ENCODE data around the gene ERAP2. TPM values are rescaled to one million over a fixed set of nuclear protein-coding genes. Genes with fewer than 3 reads are reported as not detected.

Gene ERAP2
- total and polyA plus RNA-seq, 12 donors, result 0.92 to 29.7 (median 5.5) TPM

- H3K4me1 ChIP-seq, result no peaks in the 10 kb centered on the region
- no peak overlapping the region for H3K4me3 ChIP-seq
- no peak for TF ChIP-seq CTCF (IDR thresholded peaks at IDR 0.05)
- H3K27me3 ChIP-seq, result no peaks in the 10 kb centered on the region
- ATAC-seq (no peak), DNase-seq (no peak)
- no peak overlapping the region for H3K27ac ChIP-seq
- intact Hi-C loops (cut with DNase I), result loop anchor here in 8 of 10 donors (2.0 to 10.0 kb wide), 7 partner anchors 68 to 293 kb away; partner anchors contain the start of genes LIX1 (in 5 of the 8) and LNPEP (in 1 of the 8)
- no peaks in the 10 kb centered on the region for H3K9me3 ChIP-seq
- no peaks in the 10 kb centered on the region for H3K36me3 ChIP-seq
These were observed 7.0 kb upstream of the ERAP2 start for GRCh38 chr5:96869372-96869641.

GRCh38 chr5:96870094-96871026 lies 5.9 kb upstream of the ERAP2 start:
- no peak for TF ChIP-seq CTCF (IDR thresholded peaks at IDR 0.05)
- intact Hi-C loops (cut with DNase I), result loop anchor here in 5 of 10 donors (2.0 to 10.0 kb wide), 6 partner anchors 64 to 292 kb away; partner anchors contain the start of gene LNPEP (in 2 of the 5)
- WGBS, 2 donors, result 64% methylated on average over 4 of the region's 4 CpGs
- peaks cover 0 to 2% (median 0%) of the 10 kb centered on the region in 9 donors for H3K4me1 ChIP-seq
- H3K4me3 ChIP-seq, result no peak overlapping the region
- no peaks in the 10 kb centered on the region for H3K36me3 ChIP-seq
- no peaks in the 10 kb centered on the region for H3K9me3 ChIP-seq
- no peak for ATAC-seq
- no peaks in the 10 kb centered on the region for H3K27me3 ChIP-seq
- DNase-seq, result no peak
- no peak overlapping the region for H3K27ac ChIP-seq

DNA sequence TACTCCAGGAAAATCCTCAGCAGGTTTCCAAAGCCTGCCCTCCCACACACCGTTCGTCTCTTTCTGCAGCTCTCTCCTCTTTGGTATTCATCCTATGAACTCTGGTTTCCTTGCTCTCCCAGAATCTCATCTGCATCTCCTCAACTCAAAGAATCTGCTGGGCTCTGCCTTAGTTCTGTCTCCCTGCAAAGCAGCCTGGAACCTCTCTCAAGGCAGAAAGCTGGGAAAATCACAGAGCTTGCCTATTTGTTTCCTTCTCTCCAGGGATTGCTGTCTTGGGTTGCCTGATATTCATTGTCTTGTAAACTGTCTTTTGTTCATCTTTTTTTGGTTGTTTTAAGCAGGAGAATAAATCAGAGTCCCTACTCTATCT lies 5.3 kb upstream of the ERAP2 start:
- ATAC-seq (no peak), DNase-seq (no peak)
- Histone ChIP-seq H3K27me3 (no peaks in the 10 kb centered on the region), H3K9me3 (no peaks in the 10 kb centered on the region), H3K4me1 (peaks cover 0 to 9% (median 3%) of the 10 kb centered on the region in 9 donors), H3K4me3 (no peak overlapping the region), H3K27ac (no peak overlapping the region), H3K36me3 (no peaks in the 10 kb centered on the region)
- 89% methylated on average over 2 of the region's 2 CpGs for WGBS, 2 donors
- intact Hi-C loops (cut with DNase I), result loop anchor here in 5 of 10 donors (2.0 to 10.0 kb wide), 6 partner anchors 64 to 292 kb away; partner anchors contain the start of gene LNPEP (in 2 of the 5)
- no peak for TF ChIP-seq CTCF (IDR thresholded peaks at IDR 0.05)

GRCh38 chr5:96871686-96872085 lies 4.6 kb upstream of the ERAP2 start:
- TF ChIP-seq CTCF (IDR thresholded peaks at IDR 0.05), result no peak
- Histone ChIP-seq H3K9me3 (no peaks in the 10 kb centered on the region), H3K27ac (no peak overlapping the region), H3K27me3 (no peaks in the 10 kb centered on the region), H3K4me1 (peaks cover 0 to 9% (median 3%) of the 10 kb centered on the region in 9 donors), H3K4me3 (no peak overlapping the region), H3K36me3 (no peaks in the 10 kb centered on the region)
- 90 to 98% methylated on average over 1 of the region's 1 CpG for WGBS, 2 donors
- intact Hi-C loops (cut with DNase I), result loop anchor here in 5 of 10 donors (2.0 to 10.0 kb wide), 6 partner anchors 63 to 291 kb away; partner anchors contain the start of gene LNPEP (in 2 of the 5)
- ATAC-seq (no peak), DNase-seq (no peak)

All from heart right ventricle (tissue), 16 donors.